MM.1S (cell line): Measurements from ENCODE around the gene ZNF385D.

Experiments used
- DNase-seq: peaks from one replicate; pipeline ENCODE4 v3.0.0-alpha.2; 2015
- H2AFZ ChIP-seq: fragments of 300-600 bp; sonication (generic); 2 replicates; pipeline ENCODE4 v1.6.0; 2016; ENCODE audit warnings: antibody characterized with exemption, low read length
- H3F3A ChIP-seq: fragments of 300-600 bp; sonication (generic); 2 replicates; pipeline ENCODE4 v1.6.1; 2016; ENCODE audit warnings: mild to moderate bottlenecking, antibody characterized with exemption, low read length, moderate library complexity, mixed read lengths; ENCODE audit not compliant: insufficient read depth
- H3K27ac ChIP-seq: fragments of 300-600 bp; sonication (generic); 2 replicates; pipeline ENCODE4 v1.5.1; 2016; ENCODE audit warnings: mild to moderate bottlenecking, low read length
- H3K27me3 ChIP-seq: fragments of 300-600 bp; sonication (generic); replicated peaks from 2 replicates; pipeline ENCODE4 v1.6.0; 2016; ENCODE audit warnings: low read length; ENCODE audit not compliant: insufficient read depth
- H3K36me3 ChIP-seq: fragments of 300-600 bp; sonication (generic); replicated peaks from 2 replicates; pipeline ENCODE4 v1.6.1; 2016; ENCODE audit warnings: mild to moderate bottlenecking, low read length, mixed read lengths; ENCODE audit not compliant: insufficient read depth
- H3K4me1 ChIP-seq: fragments of 300-600 bp; sonication (generic); 2 replicates; pipeline ENCODE4 v1.6.1; 2016; ENCODE audit warnings: low read length, mixed read lengths
- H3K4me2 ChIP-seq: fragments of 300-600 bp; sonication (generic); 2 replicates; pipeline ENCODE4 v1.6.0; 2016; ENCODE audit warnings: low read depth, low read length
- H3K4me3 ChIP-seq: fragments of 300-600 bp; sonication (generic); 2 replicates; pipeline ENCODE4 v1.5.1; 2016; ENCODE audit warnings: low read length, mixed read lengths
- H3K79me2 ChIP-seq: fragments of 300-600 bp; sonication (generic); 2 replicates; pipeline ENCODE4 v1.6.1; 2016; ENCODE audit warnings: mixed run types, low read length, mixed read lengths
- H3K9ac ChIP-seq: fragments of 300-600 bp; sonication (generic); 2 replicates; pipeline ENCODE4 v1.6.1; 2016; ENCODE audit warnings: low read length, mixed read lengths
- H3K9me2 ChIP-seq: fragments of 300-600 bp; sonication (generic); replicated peaks from 2 replicates; pipeline ENCODE4 v1.6.1; 2016; ENCODE audit warnings: mild to moderate bottlenecking, low read length, mixed read lengths; ENCODE audit not compliant: insufficient read depth
- H3K9me3 ChIP-seq: fragments of 300-600 bp; sonication (generic); replicated peaks from 2 replicates; pipeline ENCODE4 v1.6.1; 2016; ENCODE audit warnings: mild to moderate bottlenecking, low read length, mixed read lengths; ENCODE audit not compliant: insufficient read depth
- H4K20me1 ChIP-seq: fragments of 300-600 bp; sonication (generic); 2 replicates; pipeline ENCODE4 v1.6.1; 2016; ENCODE audit warnings: mild to moderate bottlenecking, low read length, moderate library complexity, mixed read lengths; ENCODE audit not compliant: insufficient read depth
- EZH2 ChIP-seq: fragments of 300-600 bp; sonication (generic); optimal IDR thresholded peaks from 2 replicates; pipeline ENCODE3; 2017; ENCODE audit warnings: low read depth, mild to moderate bottlenecking, antibody characterized with exemption, low read length, mixed read lengths
- EZH2phosphoT487 ChIP-seq: fragments of 300-600 bp; sonication (generic); IDR thresholded peaks from 2 replicates; pipeline ENCODE4 v1.6.1; 2018; ENCODE audit warnings: antibody characterized with exemption, low read length
- TF ChIP-seq, protein P1 (sequence below): fragments of 300-600 bp; sonication (generic); IDR thresholded peaks from 2 replicates; pipeline ENCODE4 v1.5.1; 2016; ENCODE audit warnings: antibody characterized with exemption, low read length, mixed read lengths

ZNF385D gene

DNA sequence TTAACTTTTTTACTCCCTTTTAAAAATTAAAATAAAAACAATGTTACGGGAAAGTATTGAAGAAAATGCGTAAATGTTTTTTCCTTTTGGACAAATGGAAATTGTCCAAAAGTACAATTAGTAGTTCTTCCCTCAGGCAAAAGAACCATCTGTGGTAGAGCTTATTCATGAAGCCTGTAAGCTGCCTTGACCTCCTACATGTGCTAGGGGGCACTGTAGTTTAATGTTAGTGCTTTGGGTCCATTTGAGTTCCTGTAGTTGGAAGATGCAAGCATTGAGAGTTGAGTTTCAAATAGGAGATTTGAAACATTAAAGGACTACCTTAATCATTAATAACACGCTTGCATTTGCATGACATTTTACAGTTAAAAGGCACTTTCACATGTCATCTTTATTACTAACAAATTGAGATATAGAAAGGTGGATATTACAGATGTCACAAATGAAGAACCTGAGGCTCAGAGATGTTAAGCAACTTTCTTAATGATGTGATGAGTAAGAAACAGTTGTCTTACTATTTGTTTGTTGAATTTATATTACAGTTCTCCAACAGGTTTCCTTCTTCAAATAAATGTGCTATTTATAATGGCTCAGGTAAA lies 1.8 kb upstream of the ZNF385D start:
- Histone ChIP-seq H2AFZ (no peak overlapping the region), H3K27ac (no peak overlapping the region), H3K4me2 (no peak overlapping the region), H3K36me3 (no peaks in the 10 kb centered on the region), H3K79me2 (no peaks in the 10 kb centered on the region), H3F3A (no peaks in the 10 kb centered on the region), H3K27me3 (no peaks in the 10 kb centered on the region), H3K9me3 (no peaks in the 10 kb centered on the region), H3K4me1 (no peaks in the 10 kb centered on the region), H3K9me2 (no peaks in the 10 kb centered on the region), H3K9ac (no peak overlapping the region), H3K4me3 (no peak overlapping the region), H4K20me1 (no peaks in the 10 kb centered on the region)
- DNase-seq = peak; percentile 28
- TF ChIP-seq, protein P1, sequence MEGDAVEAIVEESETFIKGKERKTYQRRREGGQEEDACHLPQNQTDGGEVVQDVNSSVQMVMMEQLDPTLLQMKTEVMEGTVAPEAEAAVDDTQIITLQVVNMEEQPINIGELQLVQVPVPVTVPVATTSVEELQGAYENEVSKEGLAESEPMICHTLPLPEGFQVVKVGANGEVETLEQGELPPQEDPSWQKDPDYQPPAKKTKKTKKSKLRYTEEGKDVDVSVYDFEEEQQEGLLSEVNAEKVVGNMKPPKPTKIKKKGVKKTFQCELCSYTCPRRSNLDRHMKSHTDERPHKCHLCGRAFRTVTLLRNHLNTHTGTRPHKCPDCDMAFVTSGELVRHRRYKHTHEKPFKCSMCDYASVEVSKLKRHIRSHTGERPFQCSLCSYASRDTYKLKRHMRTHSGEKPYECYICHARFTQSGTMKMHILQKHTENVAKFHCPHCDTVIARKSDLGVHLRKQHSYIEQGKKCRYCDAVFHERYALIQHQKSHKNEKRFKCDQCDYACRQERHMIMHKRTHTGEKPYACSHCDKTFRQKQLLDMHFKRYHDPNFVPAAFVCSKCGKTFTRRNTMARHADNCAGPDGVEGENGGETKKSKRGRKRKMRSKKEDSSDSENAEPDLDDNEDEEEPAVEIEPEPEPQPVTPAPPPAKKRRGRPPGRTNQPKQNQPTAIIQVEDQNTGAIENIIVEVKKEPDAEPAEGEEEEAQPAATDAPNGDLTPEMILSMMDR = peak; percentile 37
- TF ChIP-seq EZH2phosphoT487 = no peak

DNA sequence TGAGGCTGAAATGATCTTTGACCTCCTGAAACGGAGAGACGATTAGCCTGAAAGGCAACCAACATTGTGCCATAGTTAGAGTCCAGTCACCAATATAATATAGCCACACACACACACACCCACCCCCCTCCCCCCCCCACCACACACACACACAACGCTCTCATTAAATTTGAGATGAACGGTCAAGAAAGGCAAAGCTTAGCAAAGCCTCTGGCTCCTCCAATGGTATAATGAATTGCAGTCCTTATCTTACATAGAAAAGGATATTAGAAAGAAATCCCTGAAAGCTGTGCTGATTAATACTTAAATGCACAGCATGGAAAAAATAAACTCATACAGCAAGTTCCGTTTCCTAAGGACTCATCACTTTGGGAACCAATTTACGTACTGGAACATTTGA lies 876 bp upstream of the ZNF385D start:
- Histone ChIP-seq H3K4me1 (no peaks in the 10 kb centered on the region), H3F3A (no peaks in the 10 kb centered on the region), H3K27me3 (no peaks in the 10 kb centered on the region), H4K20me1 (no peaks in the 10 kb centered on the region), H3K4me3 (no peak overlapping the region), H3K79me2 (no peaks in the 10 kb centered on the region), H3K27ac (no peak overlapping the region), H3K9me2 (no peaks in the 10 kb centered on the region), H3K9ac (no peak overlapping the region), H2AFZ (no peak overlapping the region), H3K36me3 (no peaks in the 10 kb centered on the region), H3K4me2 (no peak overlapping the region), H3K9me3 (no peaks in the 10 kb centered on the region)
- no peak for TF ChIP-seq EZH2
- TF ChIP-seq EZH2phosphoT487 = no peak
- TF ChIP-seq, protein P1 = no peak
- DNase-seq = no peak

DNA sequence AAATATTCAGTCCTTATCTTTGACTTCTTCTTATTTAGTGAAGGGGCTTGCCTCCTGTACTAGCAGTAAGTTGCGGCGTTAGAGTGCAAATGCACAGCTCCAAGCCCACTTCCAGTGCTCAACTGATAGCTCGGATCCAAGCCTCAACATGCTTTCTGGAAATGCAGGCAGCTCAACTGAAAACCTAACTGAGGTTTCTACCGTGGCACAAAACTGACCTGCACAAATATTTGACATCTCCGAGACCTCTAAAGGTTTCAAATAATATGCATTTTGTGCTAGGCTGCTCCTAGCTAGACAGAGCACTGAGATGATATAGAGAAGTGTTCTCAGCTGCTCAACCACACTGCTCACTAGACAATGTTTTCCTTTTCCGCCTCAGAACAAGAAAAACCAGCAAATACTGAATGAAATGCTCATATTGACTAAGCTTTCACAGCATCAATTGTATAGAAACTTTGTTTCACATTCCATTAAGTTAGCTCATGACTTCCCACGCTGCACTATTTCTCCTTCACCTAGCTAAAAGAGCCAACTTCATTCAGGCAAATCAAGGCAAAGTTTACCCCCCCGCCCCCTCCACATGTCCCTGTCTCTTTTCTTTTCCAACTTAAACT lies 822 bp downstream of the ZNF385D start:
- no peaks in the 10 kb centered on the region for H3F3A ChIP-seq
- no peaks in the 10 kb centered on the region for H3K4me1 ChIP-seq
- H3K9me3 ChIP-seq = no peaks in the 10 kb centered on the region
- no peaks in the 10 kb centered on the region for H3K36me3 ChIP-seq
- DNase-seq = no peak
- H2AFZ ChIP-seq = no peak overlapping the region
- no peak overlapping the region for H3K4me2 ChIP-seq
- no peak overlapping the region for H3K9ac ChIP-seq
- H4K20me1 ChIP-seq = no peaks in the 10 kb centered on the region
- TF ChIP-seq, protein P1 = no peak
- TF ChIP-seq EZH2phosphoT487 = no peak
- TF ChIP-seq EZH2 = no peak
- H3K4me3 ChIP-seq = no peak overlapping the region
- H3K27me3 ChIP-seq = no peaks in the 10 kb centered on the region
- no peak overlapping the region for H3K27ac ChIP-seq
- no peaks in the 10 kb centered on the region for H3K79me2 ChIP-seq
- H3K9me2 ChIP-seq = no peaks in the 10 kb centered on the region
